Activated T-helper 1 cell treated with Interleukin-2 at 50 U/mL for 16 hours (primary cell): Measurements from ENCODE around the gene DAZAP2.
"Not testable (repeated sequence)": the region's sequence is repeated elsewhere in the genome, so short reads cannot be mapped to it uniquely, and the experiment has no call there.

Experiments
- DNase-seq: peaks from one replicate; pipeline ENCODE4 v3.0.0-alpha.2; 2020; ENCODE audit warnings: low read depth

Gene DAZAP2

GRCh38 chr12:51247523-51248206 is 9.0 kb downstream of the DAZAP2 start:
- no peak for DNase-seq

- DNase-seq: no peak
Observed at GRCh38 chr12:51253276-51253675, 14.7 kb downstream of the DAZAP2 start.

GRCh38 chr12:51254536-51254935 is 15.9 kb downstream of the DAZAP2 start:
- DNase-seq: no peak

GRCh38 chr12:51259600-51259999 is 21.0 kb downstream of the DAZAP2 start:
- not testable (repeated sequence) for DNase-seq

- DNase-seq: no peak
Observed at GRCh38 chr12:51262758-51263177, 24.1 kb downstream of the DAZAP2 start.

- DNase-seq: no peak
Observed at GRCh38 chr12:51263341-51263740, 24.7 kb downstream of the DAZAP2 start.

GRCh38 chr12:51264297-51264696 is 25.7 kb downstream of the DAZAP2 start:
- no peak for DNase-seq

- DNase-seq: no peak
Observed at GRCh38 chr12:51265024-51265423, 26.4 kb downstream of the DAZAP2 start.

GRCh38 chr12:51269174-51270066 is 30.8 kb downstream of the DAZAP2 start:
- DNase-seq: peak; percentile 43

GRCh38 chr12:51270067-51270950 is 31.7 kb downstream of the DAZAP2 start, which contains the start of gene SMAGP:
TSS of gene SMAGP (minus strand) at chr12:51270415. CDS start at chr12:51269278, 1,137 bp downstream.
- peak; percentile 27 for DNase-seq

GRCh38 chr12:51270951-51271518 is 32.4 kb downstream of the DAZAP2 start:
- no peak for DNase-seq

- DNase-seq: not testable (repeated sequence)
Observed at GRCh38 chr12:51272810-51273209, 34.2 kb downstream of the DAZAP2 start.

GRCh38 chr12:51275088-51275487 is 36.5 kb downstream of the DAZAP2 start:
- DNase-seq: no peak

- no peak for DNase-seq
Observed at GRCh38 chr12:51281202-51281924, 42.7 kb downstream of the DAZAP2 start.

GRCh38 chr12:51285843-51286242 is 47.2 kb downstream of the DAZAP2 start:
- DNase-seq: no peak

- DNase-seq: not testable (repeated sequence)
Observed at GRCh38 chr12:51291603-51292513, 53.2 kb downstream of the DAZAP2 start.
